ENCODE data around the gene PTPN14. TPM values are rescaled to one million over a fixed set of nuclear protein-coding genes. Genes with fewer than 3 reads are reported as not detected.

PTPN14 gene
- total RNA-seq, 1 experiment from 2014 or later: 76.4 TPM

- Histone ChIP-seq H3K9ac (ENCODE audit: extremely low read depth, insufficient read length, low read length) (no peak overlapping the region), H3K27me3 (ENCODE audit: insufficient read depth, low read length) (no peaks in the 10 kb centered on the region), H2AFZ (ENCODE audit: low read length) (no peak overlapping the region), H3K4me2 (ENCODE audit: insufficient read depth, insufficient read length, low read length) (no peak overlapping the region), H3K79me1 (ENCODE audit: insufficient read depth, low read depth, low read length, poor library complexity, severe bottlenecking) (no peaks in the 10 kb centered on the region), H2BK12ac (ENCODE audit: insufficient read length, low read depth, low read length) (no peak overlapping the region), H3K14ac (ENCODE audit: insufficient read depth, low read length) (no peak overlapping the region), H2AK5ac (ENCODE audit: insufficient read length, low read length) (no peak overlapping the region), H4K5ac (ENCODE audit: insufficient read length, low read depth, low read length) (no peak overlapping the region), H2BK20ac (ENCODE audit: low read depth, low read length, poor library complexity, severe bottlenecking) (no peak overlapping the region), H3K79me2 (ENCODE audit: insufficient read depth, low read length) (no peaks in the 10 kb centered on the region), H2BK15ac (ENCODE audit: low read depth, low read length) (no peak overlapping the region), H3K23ac (ENCODE audit: insufficient read length, low read depth, low read length) (no peak overlapping the region), H2BK5ac (ENCODE audit: insufficient read length, low read length) (no peak overlapping the region), H4K91ac (ENCODE audit: insufficient read length, low read depth, low read length) (no peak overlapping the region), H2BK120ac (ENCODE audit: low read depth, low read length, poor library complexity, severe bottlenecking) (no peak overlapping the region), H3K4me1 (ENCODE audit: insufficient read depth, low read length) (peaks cover 5% of the 10 kb centered on the region; the same call in 1 of the 2 replicates), H3T11ph (ENCODE audit: low read length) (no peak overlapping the region), H3K9me3 (ENCODE audit: control insufficient read depth, low read depth, low read length) (no peaks in the 10 kb centered on the region), H3K56ac (ENCODE audit: insufficient read length, low read depth, low read length) (no peak overlapping the region), H3K18ac (ENCODE audit: insufficient read length, low read depth, low read length) (no peak overlapping the region), H4K8ac (replicated peaks; ENCODE audit: insufficient read length, low read depth, low read length) (no peak overlapping the region), H3K23me2 (ENCODE audit: insufficient read length, low read depth, low read length, poor library complexity, severe bottlenecking) (no peaks in the 10 kb centered on the region), H4K20me1 (ENCODE audit: control insufficient read depth, insufficient read depth, insufficient read length) (no peaks in the 10 kb centered on the region), H3K27ac (ENCODE audit: insufficient read length, low read depth, low read length) (no peak overlapping the region), H3K4ac (ENCODE audit: low read depth, low read length) (no peak overlapping the region)
- no peak for DNase-seq
- Mint-ChIP-seq H3K4me1 (peaks cover 18% of the 10 kb centered on the region in 2 experiments), H3K9me3 (no peaks in the 10 kb centered on the region), H3K27ac (peak overlapping the region in 1 of 3 experiments; percentile 29; a peak in 1 of 7 replicates), H3K4me3 (no peak overlapping the region), H3K36me3 (ENCODE audit: insufficient read depth in 1 of 3, low read depth in 3 of 3) (peaks cover 0 to 50% (median 34%) of the 10 kb centered on the region in 3 experiments; a peak in 4 of 7 replicates), H3K27me3 (ENCODE audit: low read depth) (no peaks in the 10 kb centered on the region; the same call in 1 of the 2 replicates)
- no CpG with 5 or more reads among the region's 12 CpGs for WGBS (ENCODE audit: extremely low coverage, insufficient read length, low lambda C conversion rate)
- TF ChIP-seq, protein P1, sequence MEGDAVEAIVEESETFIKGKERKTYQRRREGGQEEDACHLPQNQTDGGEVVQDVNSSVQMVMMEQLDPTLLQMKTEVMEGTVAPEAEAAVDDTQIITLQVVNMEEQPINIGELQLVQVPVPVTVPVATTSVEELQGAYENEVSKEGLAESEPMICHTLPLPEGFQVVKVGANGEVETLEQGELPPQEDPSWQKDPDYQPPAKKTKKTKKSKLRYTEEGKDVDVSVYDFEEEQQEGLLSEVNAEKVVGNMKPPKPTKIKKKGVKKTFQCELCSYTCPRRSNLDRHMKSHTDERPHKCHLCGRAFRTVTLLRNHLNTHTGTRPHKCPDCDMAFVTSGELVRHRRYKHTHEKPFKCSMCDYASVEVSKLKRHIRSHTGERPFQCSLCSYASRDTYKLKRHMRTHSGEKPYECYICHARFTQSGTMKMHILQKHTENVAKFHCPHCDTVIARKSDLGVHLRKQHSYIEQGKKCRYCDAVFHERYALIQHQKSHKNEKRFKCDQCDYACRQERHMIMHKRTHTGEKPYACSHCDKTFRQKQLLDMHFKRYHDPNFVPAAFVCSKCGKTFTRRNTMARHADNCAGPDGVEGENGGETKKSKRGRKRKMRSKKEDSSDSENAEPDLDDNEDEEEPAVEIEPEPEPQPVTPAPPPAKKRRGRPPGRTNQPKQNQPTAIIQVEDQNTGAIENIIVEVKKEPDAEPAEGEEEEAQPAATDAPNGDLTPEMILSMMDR (conservative IDR thresholded peaks at IDR 0.05): no peak
Observed at GRCh38 chr1:214391873-214392645, 159.3 kb downstream of the PTPN14 start.
